T47D (cell line): ENCODE results near the gene CERS5.

Source experiments
- DNase-seq, 2 experiments: peaks; one replicate each; pipeline versions ENCODE4 v3.0.0 to v3.0.0-alpha.2; 2011 to 2012; ENCODE audit warnings: low read depth in 1 of 2, low spot score in 1 of 2
- JUND ChIP-seq: IDR thresholded peaks from 2 replicates; pipeline ENCODE4 v1.6.1; 2012; ENCODE audit warnings: low read depth
- in situ Hi-C: cut with HindIII; loops from 2 replicates; pipeline ENCODE4 v1.10.0; 2016; ENCODE audit warnings: low sequenced_read_pairs, low pct_unique_long_range_greater_than_20kb

CERS5 gene

GRCh38 chr12:50167049-50167828, at the start of gene CERS5:
Gene CERS5, minus strand, starts transcription at chr12:50167369. Its CDS starts 72 bp downstream, at chr12:50167297.
- in situ Hi-C loops: no loop called here
- peak; percentile 98 to 100 for DNase-seq
- no peak for TF ChIP-seq JUND

- TF ChIP-seq JUND: 0 out of 2 replicates have a peak, but pooled peaks have one; percentile 10
- DNase-seq: peak in 1 of 2 experiments; percentile 76
- in situ Hi-C loops: no loop called here
Observed at GRCh38 chr12:50215033-50215432, 47.9 kb upstream of the CERS5 start.

GRCh38 chr12:50214018-50214417, 46.8 kb upstream of the CERS5 start:
- no peak for TF ChIP-seq JUND
- DNase-seq: no peak
- in situ Hi-C loops: no loop called here

GRCh38 chr12:50213439-50213838, 46.3 kb upstream of the CERS5 start:
- DNase-seq: no peak
- no peak for TF ChIP-seq JUND
- in situ Hi-C loops: no loop called here

GRCh38 chr12:50212071-50212467, 44.9 kb upstream of the CERS5 start:
- no peak for TF ChIP-seq JUND
- in situ Hi-C loops: no loop called here

GRCh38 chr12:50211392-50212070, 44.4 kb upstream of the CERS5 start:
- in situ Hi-C loops: no loop called here
- DNase-seq: no peak
- TF ChIP-seq JUND: no peak

More at GRCh38 chr12:50212071-50212467, 44.9 kb upstream of the CERS5 start:
- no peak for DNase-seq

- TF ChIP-seq JUND: no peak
- in situ Hi-C loops: no loop called here
- no peak for DNase-seq
Observed at GRCh38 chr12:50207424-50207823, 40.3 kb upstream of the CERS5 start.

- DNase-seq: no peak
- no peak for TF ChIP-seq JUND
- in situ Hi-C loops: no loop called here
Observed at GRCh38 chr12:50205648-50206047, 38.5 kb upstream of the CERS5 start.

- in situ Hi-C loops: no loop called here
- TF ChIP-seq JUND: no peak
- DNase-seq: no peak
Observed at GRCh38 chr12:50203691-50204090, 36.5 kb upstream of the CERS5 start.

GRCh38 chr12:50201987-50202521, 34.9 kb upstream of the CERS5 start:
- peak in 1 of 2 experiments; percentile 96 for DNase-seq
- in situ Hi-C loops: no loop called here
- TF ChIP-seq JUND: peak; percentile 87

- in situ Hi-C loops: no loop called here
- TF ChIP-seq JUND: 0 out of 2 replicates have a peak, but pooled peaks have one; percentile 30
- peak in 1 of 2 experiments; percentile 68 for DNase-seq
Observed at GRCh38 chr12:50200552-50201273, 33.5 kb upstream of the CERS5 start.

GRCh38 chr12:50198829-50199228, 31.7 kb upstream of the CERS5 start:
- in situ Hi-C loops: no loop called here
- DNase-seq: peak in 1 of 2 experiments; percentile 81
- no peak for TF ChIP-seq JUND
